OCI-LY1 (cell line): ENCODE measurements around the gene TRIM62.
A peak's percentile ranks its signal among the peaks of the same experiment; 100 is the strongest.

ENCODE experiments used
- H2AFZ ChIP-seq: fragments of 200-600 bp; sonication (generic), shearing (Covaris generic); 2 replicates; pipeline ENCODE4 v1.6.0; 2014; ENCODE audit warnings: antibody characterized with exemption, mild to moderate bottlenecking, low read length
- H3F3A ChIP-seq: fragments of 200-600 bp; sonication (generic), shearing (Covaris generic); 2 replicates; pipeline ENCODE4 v1.6.0; 2014; ENCODE audit warnings: mild to moderate bottlenecking, antibody characterized with exemption, low read length, moderate library complexity; ENCODE audit not compliant: insufficient read depth
- H3K27ac ChIP-seq: fragments of 200-600 bp; sonication (generic); 2 replicates; pipeline ENCODE4 v1.5.1; 2014; ENCODE audit warnings: low read length, mixed run types, mild to moderate bottlenecking, low read depth; ENCODE audit not compliant: poor library complexity, severe bottlenecking
- H3K27me3 ChIP-seq: fragments of 200-600 bp; sonication (generic); 2 replicates; pipeline ENCODE4 v1.6.0; 2014; ENCODE audit warnings: antibody characterized with exemption, mild to moderate bottlenecking, low read length, moderate library complexity; ENCODE audit not compliant: insufficient read depth
- H3K36me3 ChIP-seq: fragments of 200-600 bp; sonication (generic); 2 replicates; pipeline ENCODE4 v1.6.1; 2014; ENCODE audit warnings: mild to moderate bottlenecking, antibody characterized with exemption, low read length, moderate library complexity, mixed read lengths; ENCODE audit not compliant: insufficient read depth
- H3K4me1 ChIP-seq: fragments of 200-600 bp; sonication (generic); 2 replicates; pipeline ENCODE4 v1.5.1; 2014; ENCODE audit warnings: mild to moderate bottlenecking, low read length, moderate library complexity; ENCODE audit not compliant: insufficient read depth, severe bottlenecking
- H3K4me2 ChIP-seq: fragments of 200-600 bp; sonication (generic), shearing (Covaris generic); 2 replicates; pipeline ENCODE4 v1.6.1; 2014; ENCODE audit warnings: low read length
- H3K4me3 ChIP-seq: fragments of 200-600 bp; sonication (generic); 2 replicates; pipeline ENCODE4 v1.5.1; 2014; ENCODE audit warnings: low read length, low read depth, mild to moderate bottlenecking, mixed read lengths; ENCODE audit not compliant: poor library complexity, severe bottlenecking
- H3K79me2 ChIP-seq: fragments of 200-600 bp; shearing (Covaris generic); 2 replicates; pipeline ENCODE4 v1.6.1; 2016; ENCODE audit warnings: mixed run types, low read length, mixed read lengths; ENCODE audit not compliant: insufficient read depth
- H3K9ac ChIP-seq: fragments of 200-600 bp; sonication (generic), shearing (Covaris generic); 2 replicates; pipeline ENCODE4 v1.6.1; 2014; ENCODE audit warnings: mild to moderate bottlenecking, low read length, mixed read lengths
- H3K9me2 ChIP-seq: fragments of 200-600 bp; sonication (generic), shearing (Covaris generic); 2 replicates; pipeline ENCODE4 v1.6.1; 2014; ENCODE audit warnings: low read depth, mild to moderate bottlenecking, low read length, mixed read lengths
- H3K9me3 ChIP-seq: fragments of 200-600 bp; shearing (Covaris generic); 2 replicates; pipeline ENCODE4 v1.6.1; 2014; ENCODE audit warnings: low read length, mixed read lengths
- H4K20me1 ChIP-seq: fragments of 200-600 bp; sonication (generic), shearing (Covaris generic); 2 replicates; pipeline ENCODE4 v1.6.0; 2016; ENCODE audit warnings: mild to moderate bottlenecking, low read length; ENCODE audit not compliant: insufficient read depth
- EZH2 ChIP-seq: fragments of 200-600 bp; sonication (generic), shearing (Covaris generic); IDR thresholded peaks from 2 replicates; pipeline ENCODE4 v1.8.0; 2017; ENCODE audit warnings: borderline replicate concordance, mixed run types, mild to moderate bottlenecking, antibody characterized with exemption, low read length, moderate library complexity, mixed read lengths
- TF ChIP-seq, protein P1 (sequence below): fragments of 200-600 bp; sonication (generic), shearing (Covaris generic); IDR thresholded peaks from 2 replicates; pipeline ENCODE4 v1.5.1; 2017; ENCODE audit warnings: mild to moderate bottlenecking, antibody characterized with exemption, low read length, moderate library complexity, mixed read lengths

TRIM62 gene

DNA sequence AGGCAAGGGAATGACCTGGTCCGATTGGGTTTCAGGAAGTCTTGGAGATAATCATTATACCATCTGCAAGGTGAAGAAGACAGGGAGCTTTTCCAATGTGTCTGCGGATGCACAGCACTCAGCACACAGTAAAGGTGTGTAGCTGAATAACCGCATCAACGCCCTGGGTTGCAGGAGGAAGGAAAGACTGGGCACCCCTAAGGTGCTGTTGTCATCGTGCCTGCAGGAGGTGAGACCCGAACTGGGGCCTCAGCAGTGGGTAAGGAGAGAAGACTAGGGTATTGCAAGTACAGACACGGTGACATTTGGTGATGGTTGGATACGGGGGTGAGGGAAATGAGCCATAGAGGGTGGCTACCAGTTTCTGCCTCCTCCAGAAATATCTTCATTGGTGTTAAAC, 1.1 kb upstream of the TRIM62 start:
- H3K4me3 ChIP-seq = no peak overlapping the region
- no peaks in the 10 kb centered on the region for H3K36me3 ChIP-seq
- TF ChIP-seq EZH2 = no peak
- TF ChIP-seq, protein P1, sequence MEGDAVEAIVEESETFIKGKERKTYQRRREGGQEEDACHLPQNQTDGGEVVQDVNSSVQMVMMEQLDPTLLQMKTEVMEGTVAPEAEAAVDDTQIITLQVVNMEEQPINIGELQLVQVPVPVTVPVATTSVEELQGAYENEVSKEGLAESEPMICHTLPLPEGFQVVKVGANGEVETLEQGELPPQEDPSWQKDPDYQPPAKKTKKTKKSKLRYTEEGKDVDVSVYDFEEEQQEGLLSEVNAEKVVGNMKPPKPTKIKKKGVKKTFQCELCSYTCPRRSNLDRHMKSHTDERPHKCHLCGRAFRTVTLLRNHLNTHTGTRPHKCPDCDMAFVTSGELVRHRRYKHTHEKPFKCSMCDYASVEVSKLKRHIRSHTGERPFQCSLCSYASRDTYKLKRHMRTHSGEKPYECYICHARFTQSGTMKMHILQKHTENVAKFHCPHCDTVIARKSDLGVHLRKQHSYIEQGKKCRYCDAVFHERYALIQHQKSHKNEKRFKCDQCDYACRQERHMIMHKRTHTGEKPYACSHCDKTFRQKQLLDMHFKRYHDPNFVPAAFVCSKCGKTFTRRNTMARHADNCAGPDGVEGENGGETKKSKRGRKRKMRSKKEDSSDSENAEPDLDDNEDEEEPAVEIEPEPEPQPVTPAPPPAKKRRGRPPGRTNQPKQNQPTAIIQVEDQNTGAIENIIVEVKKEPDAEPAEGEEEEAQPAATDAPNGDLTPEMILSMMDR = no peak
- H3K27me3 ChIP-seq = no peaks in the 10 kb centered on the region
- no peak overlapping the region for H3K9ac ChIP-seq
- no peak overlapping the region for H3K27ac ChIP-seq
- H3K4me1 ChIP-seq = peaks cover 15% of the 10 kb centered on the region
- no peaks in the 10 kb centered on the region for H3F3A ChIP-seq
- no peaks in the 10 kb centered on the region for H4K20me1 ChIP-seq
- no peak overlapping the region for H3K4me2 ChIP-seq
- H3K9me3 ChIP-seq = no peaks in the 10 kb centered on the region
- H2AFZ ChIP-seq = no peak overlapping the region
- no peaks in the 10 kb centered on the region for H3K79me2 ChIP-seq
- H3K9me2 ChIP-seq = no peaks in the 10 kb centered on the region

DNA sequence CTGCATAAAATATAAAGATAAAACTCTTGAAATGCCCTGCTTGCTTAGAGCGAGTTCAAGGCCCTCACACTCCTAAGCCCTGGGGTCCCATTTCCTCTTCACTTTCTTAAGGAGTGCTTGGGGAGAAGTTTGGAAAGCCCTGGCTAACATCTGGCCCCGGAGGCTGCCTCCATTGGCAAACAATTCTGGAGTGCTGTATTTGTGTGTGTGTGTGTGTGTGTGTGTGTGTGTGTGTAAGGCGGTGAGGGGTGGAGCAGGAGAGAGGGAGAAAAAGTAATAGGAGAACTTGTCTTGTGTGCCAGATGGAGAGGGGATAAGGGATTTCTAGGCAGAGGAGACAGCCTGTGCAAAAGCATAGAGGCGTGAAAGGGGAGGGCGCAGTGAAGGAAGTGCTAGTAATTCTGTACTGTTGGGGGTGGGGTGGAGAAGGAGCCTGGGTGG, 578 bp upstream of the TRIM62 start:
- Histone ChIP-seq H3K4me3 (peak overlapping the region; percentile 67), H4K20me1 (no peaks in the 10 kb centered on the region), H3K27ac (no peak overlapping the region), H3K36me3 (no peaks in the 10 kb centered on the region), H2AFZ (no peak overlapping the region), H3K79me2 (no peaks in the 10 kb centered on the region), H3K9ac (no peak overlapping the region), H3K4me1 (peaks cover 15% of the 10 kb centered on the region), H3K4me2 (peak overlapping the region; percentile 75), H3K27me3 (no peaks in the 10 kb centered on the region), H3F3A (no peaks in the 10 kb centered on the region), H3K9me2 (no peaks in the 10 kb centered on the region), H3K9me3 (no peaks in the 10 kb centered on the region)
- TF ChIP-seq, protein P1 = no peak
- no peak for TF ChIP-seq EZH2

DNA sequence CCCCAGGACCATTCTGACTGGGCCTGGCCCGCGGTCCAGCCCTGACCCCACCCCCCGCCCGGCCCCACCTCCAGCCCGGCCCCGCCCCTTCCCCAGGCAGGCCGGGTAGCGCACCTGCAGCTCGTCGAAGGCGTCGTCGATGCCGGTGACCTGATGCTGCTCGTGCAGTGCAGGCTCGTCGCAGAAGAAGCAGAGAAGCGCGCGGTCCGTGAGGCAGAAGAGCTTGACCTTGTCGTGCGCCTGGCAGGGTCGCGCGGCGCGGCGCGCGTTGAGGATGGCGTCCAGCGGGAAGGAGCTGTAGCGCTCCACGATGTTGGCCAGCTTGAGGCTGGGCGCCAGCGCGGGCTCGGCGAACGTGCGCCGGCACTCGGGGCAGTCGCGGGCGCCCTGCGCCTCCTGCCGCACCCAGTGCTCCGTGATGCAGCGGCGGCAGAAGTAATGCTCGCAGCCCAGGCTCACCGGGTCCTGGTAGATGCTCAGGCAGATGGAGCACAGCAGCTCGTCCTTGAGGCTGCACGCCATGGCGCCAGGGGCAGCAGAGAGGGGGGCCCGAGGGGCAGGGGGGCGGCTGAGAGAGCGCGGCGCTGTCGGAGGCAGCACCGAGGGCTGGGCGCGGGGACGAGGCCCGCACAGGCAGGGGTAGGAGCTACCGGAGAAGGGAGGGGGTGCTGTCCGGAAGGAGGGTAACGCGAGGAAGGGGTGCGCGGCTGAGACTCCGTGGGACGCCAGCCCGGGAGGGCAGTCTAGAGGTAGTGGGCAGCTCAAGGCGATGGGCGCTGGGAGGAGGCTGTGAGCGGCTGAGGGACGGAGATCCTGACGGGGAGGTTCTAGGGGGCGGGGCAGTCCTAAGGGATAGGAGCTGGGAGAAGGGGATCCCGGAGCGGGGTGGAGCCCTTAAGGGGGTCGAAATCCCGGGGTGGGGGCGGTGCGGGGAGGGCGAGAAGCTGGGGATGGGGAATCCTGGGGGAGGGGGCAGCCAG, 642 bp downstream of the TRIM62 start:
- H3K27ac ChIP-seq = no peak overlapping the region
- peaks cover 15% of the 10 kb centered on the region for H3K4me1 ChIP-seq
- no peaks in the 10 kb centered on the region for H3F3A ChIP-seq
- H3K27me3 ChIP-seq = no peaks in the 10 kb centered on the region
- no peaks in the 10 kb centered on the region for H3K36me3 ChIP-seq
- no peaks in the 10 kb centered on the region for H4K20me1 ChIP-seq
- no peak for TF ChIP-seq EZH2
- TF ChIP-seq, protein P1 = no peak
- H3K79me2 ChIP-seq = no peaks in the 10 kb centered on the region
- H3K4me2 ChIP-seq = peak overlapping the region; percentile 75
- H3K4me3 ChIP-seq = peak overlapping the region; percentile 67
- no peak overlapping the region for H2AFZ ChIP-seq
- H3K9ac ChIP-seq = peak overlapping the region; percentile 30
- no peaks in the 10 kb centered on the region for H3K9me3 ChIP-seq
- no peaks in the 10 kb centered on the region for H3K9me2 ChIP-seq
